RWPE2 (cell line): Measurements from ENCODE around the gene KRTAP20-2.

Experiments
- ATAC-seq: fragments of 200-7000 bp; cut with Tn5 transposase; 3 replicates; pipeline ENCODE4 v1.9.1; 2021; ENCODE audit warnings: low read depth
- DNase-seq: peaks from one replicate; pipeline ENCODE4 v3.0.0-alpha.2; 2020; ENCODE audit warnings: low spot score
- H3K27ac ChIP-seq: fragments of 450-650 bp; 2 replicates; pipeline ENCODE4 v1.5.1; 2017; ENCODE audit warnings: mild to moderate bottlenecking; ENCODE audit not compliant: poor library complexity, severe bottlenecking
- H3K27me3 ChIP-seq: fragments of 250-450 bp; sonication (Bioruptor Pico); 2 replicates; pipeline ENCODE4 v1.5.1; 2021; ENCODE audit warnings: mild to moderate bottlenecking, moderate library complexity; ENCODE audit not compliant: insufficient read depth, poor library complexity, severe bottlenecking
- H3K36me3 ChIP-seq: fragments of 250-450 bp; sonication (Bioruptor Pico); 2 replicates; pipeline ENCODE4 v1.5.1; 2020; ENCODE audit warnings: low read depth, mild to moderate bottlenecking, moderate library complexity
- H3K4me1 ChIP-seq: fragments of 250-450 bp; sonication (Bioruptor Pico); 2 replicates; pipeline ENCODE4 v1.5.1; 2021; ENCODE audit warnings: mild to moderate bottlenecking, moderate library complexity; ENCODE audit not compliant: insufficient read depth, poor library complexity, severe bottlenecking
- H3K4me3 ChIP-seq: fragments of 250-450 bp; sonication (Bioruptor Pico); 2 replicates; pipeline ENCODE4 v1.5.1; 2021; ENCODE audit warnings: mild to moderate bottlenecking, moderate library complexity; ENCODE audit not compliant: severe bottlenecking
- H3K9me3 ChIP-seq: fragments of 250-450 bp; sonication (Bioruptor Pico); 2 replicates; pipeline ENCODE4 v1.5.1; 2021; ENCODE audit warnings: mild to moderate bottlenecking, moderate library complexity; ENCODE audit not compliant: severe bottlenecking
- CTCF ChIP-seq: fragments of 450-650 bp; IDR thresholded peaks from one replicate; pipeline ENCODE4 v1.5.1; 2017; ENCODE audit warnings: mild to moderate bottlenecking, moderate library complexity; ENCODE audit not compliant: poor library complexity, severe bottlenecking

The KRTAP20-2 gene

GRCh38 chr21:30628109-30628508 is 6.9 kb upstream of the KRTAP20-2 start:
- ATAC-seq (no peak), DNase-seq (no peak)
- Histone ChIP-seq H3K9me3 (no peaks in the 10 kb centered on the region), H3K36me3 (no peaks in the 10 kb centered on the region), H3K4me1 (no peaks in the 10 kb centered on the region), H3K27me3 (no peaks in the 10 kb centered on the region), H3K4me3 (no peak overlapping the region), H3K27ac (no peak overlapping the region)
- no peak for TF ChIP-seq CTCF

GRCh38 chr21:30629200-30629599 is 5.8 kb upstream of the KRTAP20-2 start:
- H3K27ac ChIP-seq: no peak overlapping the region
- DNase-seq (no peak), ATAC-seq (no peak)
- no peak overlapping the region for H3K4me3 ChIP-seq
- no peaks in the 10 kb centered on the region for H3K9me3 ChIP-seq
- TF ChIP-seq CTCF: no peak
- no peaks in the 10 kb centered on the region for H3K36me3 ChIP-seq
- no peaks in the 10 kb centered on the region for H3K4me1 ChIP-seq
- no peaks in the 10 kb centered on the region for H3K27me3 ChIP-seq

- no peaks in the 10 kb centered on the region for H3K36me3 ChIP-seq
- H3K27me3 ChIP-seq: no peaks in the 10 kb centered on the region
- DNase-seq (no peak), ATAC-seq (no peak)
- H3K4me1 ChIP-seq: no peaks in the 10 kb centered on the region
- no peaks in the 10 kb centered on the region for H3K9me3 ChIP-seq
- H3K27ac ChIP-seq: no peak overlapping the region
- H3K4me3 ChIP-seq: no peak overlapping the region
- TF ChIP-seq CTCF: no peak
Measured at GRCh38 chr21:30638686-30639085, 3.7 kb downstream of the KRTAP20-2 start.

GRCh38 chr21:30642564-30642963 is 7.6 kb downstream of the KRTAP20-2 start, which contains the start of gene KRTAP20-3:
TSS of gene KRTAP20-3 (plus strand) at chr21:30642864.
- no peaks in the 10 kb centered on the region for H3K36me3 ChIP-seq
- ATAC-seq (no peak), DNase-seq (no peak)
- H3K27me3 ChIP-seq: peaks cover 3% of the 10 kb centered on the region
- H3K27ac ChIP-seq: no peak within 1 kb of the TSS
- H3K4me1 ChIP-seq: no peaks in the 10 kb centered on the region
- no peak for TF ChIP-seq CTCF
- H3K9me3 ChIP-seq: no peaks in the 10 kb centered on the region
- H3K4me3 ChIP-seq: no peak within 1 kb of the TSS

- DNase-seq (no peak), ATAC-seq (no peak)
- H3K4me1 ChIP-seq: no peaks in the 10 kb centered on the region
- no peak for TF ChIP-seq CTCF
- peaks cover 21% of the 10 kb centered on the region for H3K27me3 ChIP-seq
- H3K27ac ChIP-seq: no peak overlapping the region
- H3K9me3 ChIP-seq: no peaks in the 10 kb centered on the region
- H3K4me3 ChIP-seq: no peak overlapping the region
- H3K36me3 ChIP-seq: no peaks in the 10 kb centered on the region
Measured at GRCh38 chr21:30646904-30647414, 12.0 kb downstream of the KRTAP20-2 start.
